Panc1 (cell line): ENCODE results near the gene UXS1.

Source experiments
- POLR2AphosphoS5 ChIP-seq: IDR thresholded peaks from 2 replicates; pipeline ENCODE4 v1.6.1; 2012; ENCODE audit warnings: mild to moderate bottlenecking, low read depth, low read length, moderate library complexity
- REST ChIP-seq, 2 experiments: IDR thresholded peaks; 2 replicates each; pipeline ENCODE4 v1.6.1; 2011 to 2012; ENCODE audit warnings: low read depth in 2 of 2, control low read depth in 1 of 2, low read length in 1 of 2, mild to moderate bottlenecking in 1 of 2, moderate library complexity in 1 of 2; ENCODE audit not compliant: insufficient read depth in 1 of 2
- SIN3A ChIP-seq: IDR thresholded peaks from 2 replicates; pipeline ENCODE4 v1.6.1; 2012; ENCODE audit warnings: low read depth, mild to moderate bottlenecking, low read length, moderate library complexity, borderline replicate concordance; ENCODE audit not compliant: insufficient read depth
- TF ChIP-seq, protein P1 (sequence below): fragments of 450-650 bp; IDR thresholded peaks from 2 replicates; pipeline ENCODE4 v1.5.1; 2017; ENCODE audit warnings: mild to moderate bottlenecking

- TF ChIP-seq, protein P1, sequence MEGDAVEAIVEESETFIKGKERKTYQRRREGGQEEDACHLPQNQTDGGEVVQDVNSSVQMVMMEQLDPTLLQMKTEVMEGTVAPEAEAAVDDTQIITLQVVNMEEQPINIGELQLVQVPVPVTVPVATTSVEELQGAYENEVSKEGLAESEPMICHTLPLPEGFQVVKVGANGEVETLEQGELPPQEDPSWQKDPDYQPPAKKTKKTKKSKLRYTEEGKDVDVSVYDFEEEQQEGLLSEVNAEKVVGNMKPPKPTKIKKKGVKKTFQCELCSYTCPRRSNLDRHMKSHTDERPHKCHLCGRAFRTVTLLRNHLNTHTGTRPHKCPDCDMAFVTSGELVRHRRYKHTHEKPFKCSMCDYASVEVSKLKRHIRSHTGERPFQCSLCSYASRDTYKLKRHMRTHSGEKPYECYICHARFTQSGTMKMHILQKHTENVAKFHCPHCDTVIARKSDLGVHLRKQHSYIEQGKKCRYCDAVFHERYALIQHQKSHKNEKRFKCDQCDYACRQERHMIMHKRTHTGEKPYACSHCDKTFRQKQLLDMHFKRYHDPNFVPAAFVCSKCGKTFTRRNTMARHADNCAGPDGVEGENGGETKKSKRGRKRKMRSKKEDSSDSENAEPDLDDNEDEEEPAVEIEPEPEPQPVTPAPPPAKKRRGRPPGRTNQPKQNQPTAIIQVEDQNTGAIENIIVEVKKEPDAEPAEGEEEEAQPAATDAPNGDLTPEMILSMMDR: no peak
- TF ChIP-seq SIN3A: no peak
- no peak for TF ChIP-seq POLR2AphosphoS5
- TF ChIP-seq REST (IDR thresholded peaks at IDR 0.05; ENCODE audit: insufficient read depth in 1 of 2, low read depth in 2 of 2, low read length in 1 of 2): no peak
Observed at GRCh38 chr2:106147665-106148064, 46.4 kb downstream of the UXS1 start.
